Neuronal stem cell (in vitro differentiated cells): Measurements from ENCODE around the gene COL25A1.
"Not testable (repeated sequence)": the region's sequence is repeated elsewhere in the genome, so short reads cannot be mapped to it uniquely, and the experiment has no call there.

ENCODE experiments used
- DNase-seq: peaks from one replicate; pipeline ENCODE4 v3.0.0-alpha.2; 2013; ENCODE audit warnings: low spot score
- H2AFZ ChIP-seq: one replicate; pipeline ENCODE4 v1.6.1; 2013; ENCODE audit warnings: mild to moderate bottlenecking, low read length, inconsistent platforms
- H2AK5ac ChIP-seq: 2 replicates; pipeline ENCODE4 v1.6.1; 2013; ENCODE audit warnings: low read depth, mild to moderate bottlenecking, inconsistent platforms, low read length, moderate library complexity, mixed read lengths
- H2BK120ac ChIP-seq: 2 replicates; pipeline ENCODE4 v1.6.1; 2013; ENCODE audit warnings: low read depth, mild to moderate bottlenecking, inconsistent platforms, low read length, moderate library complexity, mixed read lengths
- H2BK12ac ChIP-seq: one replicate; pipeline ENCODE4 v1.6.1; 2013; ENCODE audit warnings: low read length, inconsistent platforms
- H2BK15ac ChIP-seq: 2 replicates; pipeline ENCODE4 v1.6.1; 2013; ENCODE audit warnings: mild to moderate bottlenecking, low read length, inconsistent platforms, mixed read lengths
- H2BK5ac ChIP-seq: one replicate; pipeline ENCODE4 v1.6.1; 2013; ENCODE audit warnings: inconsistent platforms, mild to moderate bottlenecking, low read length, moderate library complexity
- H3K14ac ChIP-seq: one replicate; pipeline ENCODE4 v1.6.1; 2013; ENCODE audit warnings: low read length, inconsistent platforms
- H3K18ac ChIP-seq: 2 replicates; pipeline ENCODE4 v1.6.1; 2013; ENCODE audit warnings: low read length, inconsistent platforms
- H3K23ac ChIP-seq: 2 replicates; pipeline ENCODE4 v1.6.1; 2013; ENCODE audit warnings: low read depth, mild to moderate bottlenecking, mixed read lengths, low read length, inconsistent platforms; ENCODE audit not compliant: poor library complexity
- H3K27ac ChIP-seq: replicated peaks from 3 replicates; pipeline ENCODE4 v1.5.1; 2013; ENCODE audit warnings: low read length, inconsistent platforms
- H3K27me3 ChIP-seq, 3 experiments: 2 replicates each; pipeline ENCODE4 v1.6.1; 2013; ENCODE audit warnings: low read length in 3 of 3, mild to moderate bottlenecking in 2 of 3, inconsistent platforms in 1 of 3, low read depth in 1 of 3, mixed read lengths in 1 of 3, moderate library complexity in 1 of 3; ENCODE audit not compliant: control insufficient read depth in 3 of 3, insufficient read depth in 3 of 3
- H3K36me3 ChIP-seq, 2 donors: replicated peaks in 1 of 2; 2 replicates each; pipeline ENCODE4 v1.6.1; 2013; ENCODE audit warnings: low read length in 2 of 2; ENCODE audit not compliant: control insufficient read depth in 2 of 2, insufficient read depth in 2 of 2
- H3K4ac ChIP-seq: 2 replicates; pipeline ENCODE4 v1.6.1; 2013; ENCODE audit warnings: inconsistent platforms, mild to moderate bottlenecking, low read length, moderate library complexity
- H3K4me1 ChIP-seq, 2 donors: 1 replicate in 1 of 2; 2 replicates in 1 of 2; pipeline ENCODE4 v1.6.1; 2013; ENCODE audit warnings: low read length in 2 of 2, low read depth in 1 of 2; ENCODE audit not compliant: control insufficient read depth in 2 of 2, insufficient read depth in 1 of 2
- H3K4me2 ChIP-seq: one replicate; pipeline ENCODE4 v1.6.1; 2013; ENCODE audit warnings: mild to moderate bottlenecking, low read length, inconsistent platforms; ENCODE audit not compliant: insufficient read depth, poor library complexity, severe bottlenecking
- H3K4me3 ChIP-seq, 2 donors: 2 replicates each; pipeline ENCODE4 v1.5.1; 2013; ENCODE audit warnings: low read length in 2 of 2, mild to moderate bottlenecking in 2 of 2, inconsistent platforms in 1 of 2, moderate library complexity in 1 of 2
- H3K79me1 ChIP-seq: one replicate; pipeline ENCODE4 v1.6.1; 2013; ENCODE audit warnings: low read depth, mild to moderate bottlenecking, inconsistent platforms, low read length, moderate library complexity
- H3K9ac ChIP-seq: one replicate; pipeline ENCODE4 v1.6.1; 2013; ENCODE audit warnings: mild to moderate bottlenecking, low read depth, low read length, inconsistent platforms; ENCODE audit not compliant: poor library complexity
- H3K9me3 ChIP-seq, 2 donors: replicated peaks in 1 of 2; 2 replicates each; pipeline versions ENCODE3 to v1.6.1; 2013; ENCODE audit warnings: low read length in 2 of 2, mild to moderate bottlenecking in 2 of 2, inconsistent platforms in 1 of 2, low read depth in 1 of 2, mixed read lengths in 1 of 2, moderate library complexity in 1 of 2; ENCODE audit not compliant: control insufficient read depth in 2 of 2, insufficient read depth in 1 of 2
- H4K8ac ChIP-seq: one replicate; pipeline ENCODE4 v1.6.1; 2013; ENCODE audit warnings: low read depth, mild to moderate bottlenecking, inconsistent platforms, low read length, moderate library complexity
- H4K91ac ChIP-seq: one replicate; pipeline ENCODE4 v1.6.1; 2013; ENCODE audit warnings: low read length, low read depth, mild to moderate bottlenecking, inconsistent platforms; ENCODE audit not compliant: poor library complexity
- WGBS, 2 donors: extraction: QIAGEN DNeasy Blood & Tissue Kit; methylation state at CpG; one replicate each; pipeline ENCODE4 v1.1.7; 2013; ENCODE audit warnings: missing lambda C conversion rate in 2 of 2, mixed read lengths in 1 of 2; ENCODE audit not compliant: insufficient read length in 2 of 2, insufficient replicate concordance in 1 of 2; ENCODE audit errors: extremely low coverage in 2 of 2; 5-methylcytosine and 5-hydroxymethylcytosine counted together

The COL25A1 gene

DNA sequence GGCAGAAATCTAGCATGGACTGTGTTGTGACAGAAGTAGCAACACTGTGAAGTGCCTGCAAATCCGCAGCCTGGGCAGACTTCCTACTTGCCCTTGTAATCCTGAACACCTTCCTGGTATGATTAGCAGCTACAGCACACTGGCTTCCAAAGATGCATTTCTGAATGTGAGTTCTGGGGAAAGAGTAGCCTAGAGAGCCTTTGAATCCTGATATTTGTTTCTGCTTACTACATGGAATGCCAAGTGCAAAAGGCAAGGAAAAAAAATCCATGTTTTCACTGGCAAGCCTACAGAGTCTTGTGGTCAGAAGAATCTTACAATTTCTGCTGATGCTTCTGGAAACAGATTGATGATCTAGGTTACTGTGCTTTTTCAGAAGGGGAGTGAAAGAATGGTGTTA is 223.7 kb downstream of the COL25A1 start:
- Histone ChIP-seq H2BK12ac (no peak overlapping the region), H3K4me1 (no peaks in the 10 kb centered on the region), H3K79me1 (no peaks in the 10 kb centered on the region), H3K14ac (no peak overlapping the region), H2BK15ac (no peak overlapping the region), H3K9me3 (no peaks in the 10 kb centered on the region), H2BK5ac (no peak overlapping the region), H3K23ac (no peak overlapping the region), H2AK5ac (no peak overlapping the region), H3K4ac (no peak overlapping the region), H4K91ac (no peak overlapping the region), H3K36me3 (peaks cover 0 to 2% of the 10 kb centered on the region in 2 donors), H2BK120ac (no peak overlapping the region), H3K18ac (no peak overlapping the region), H3K4me3 (no peak overlapping the region), H3K4me2 (no peak overlapping the region), H2AFZ (no peak overlapping the region), H3K27ac (no peak overlapping the region), H4K8ac (no peak overlapping the region), H3K27me3 (peaks cover 0 to 5% (median 0%) of the 10 kb centered on the region in 3 experiments), H3K9ac (no peak overlapping the region)
- no CpG with 5 or more reads among the region's 1 CpG for WGBS, 2 donors
- DNase-seq = no peak

DNA sequence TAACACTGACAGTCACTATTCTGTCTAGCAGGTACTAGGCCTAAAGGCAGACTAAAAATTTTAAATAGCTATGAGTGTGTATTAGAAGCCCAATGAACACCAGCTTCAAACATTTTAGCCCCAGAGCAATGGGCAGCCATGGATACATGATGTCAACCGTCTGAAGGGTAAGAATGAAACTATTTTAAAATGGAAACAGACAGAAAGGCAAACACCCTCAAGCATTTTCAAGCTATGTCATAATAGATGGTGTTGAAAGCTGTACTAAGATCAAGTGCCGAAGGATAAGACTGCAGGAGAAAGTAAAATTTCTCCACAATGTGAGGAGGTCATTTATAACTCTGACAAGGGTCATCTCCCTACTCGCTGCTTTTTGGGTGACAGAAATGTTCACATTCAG is 225.0 kb downstream of the COL25A1 start:
- no peak overlapping the region for H3K4me2 ChIP-seq
- H2BK15ac ChIP-seq = no peak overlapping the region
- no peaks in the 10 kb centered on the region for H3K79me1 ChIP-seq
- H2BK120ac ChIP-seq = no peak overlapping the region
- H3K4me3 ChIP-seq = no peak overlapping the region
- H2AK5ac ChIP-seq = no peak overlapping the region
- H3K4ac ChIP-seq = no peak overlapping the region
- no peak overlapping the region for H3K27ac ChIP-seq
- no CpG with 5 or more reads among the region's 3 CpGs for WGBS, 2 donors
- no peak overlapping the region for H4K91ac ChIP-seq
- no peak overlapping the region for H2AFZ ChIP-seq
- no peak for DNase-seq
- peaks cover 0 to 2% of the 10 kb centered on the region in 2 donors for H3K36me3 ChIP-seq
- H3K14ac ChIP-seq = no peak overlapping the region
- no peak overlapping the region for H3K9ac ChIP-seq
- no peaks in the 10 kb centered on the region for H3K9me3 ChIP-seq
- H3K18ac ChIP-seq = no peak overlapping the region
- H2BK5ac ChIP-seq = no peak overlapping the region
- H3K4me1 ChIP-seq = no peaks in the 10 kb centered on the region
- peaks cover 0 to 5% (median 0%) of the 10 kb centered on the region in 3 experiments for H3K27me3 ChIP-seq
- H3K23ac ChIP-seq = no peak overlapping the region
- H2BK12ac ChIP-seq = no peak overlapping the region
- H4K8ac ChIP-seq = no peak overlapping the region

DNA sequence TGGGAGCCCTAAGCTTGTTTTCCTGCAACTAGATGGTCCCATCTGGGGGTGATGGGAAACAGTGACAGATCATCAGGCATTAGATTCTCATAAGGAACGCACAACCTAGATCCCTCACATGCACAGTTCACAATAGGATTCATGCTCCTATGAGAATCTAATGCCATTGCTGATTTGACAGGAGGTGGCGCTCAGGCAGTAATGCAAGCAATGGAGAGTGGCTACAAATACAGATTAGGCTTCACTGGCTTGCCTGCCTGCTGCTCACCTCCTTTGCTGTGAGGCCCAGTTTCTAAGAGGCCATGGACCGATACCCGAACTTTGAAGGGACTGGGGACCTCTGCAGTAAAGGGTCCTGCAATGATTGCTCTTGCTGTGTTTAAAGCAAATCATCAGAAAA is 225.7 kb downstream of the COL25A1 start:
- not testable (repeated sequence) for H2BK12ac ChIP-seq, H3K4ac ChIP-seq, H3K4me2 ChIP-seq, H3K23ac ChIP-seq, H3K79me1 ChIP-seq, H4K8ac ChIP-seq, H3K27ac ChIP-seq, H4K91ac ChIP-seq, H3K27me3 ChIP-seq, H3K4me3 ChIP-seq, H2AFZ ChIP-seq, H3K9me3 ChIP-seq, H3K18ac ChIP-seq, H3K14ac ChIP-seq, H3K4me1 ChIP-seq, H2BK5ac ChIP-seq, H3K9ac ChIP-seq, H2BK15ac ChIP-seq, DNase-seq, H3K36me3 ChIP-seq, H2AK5ac ChIP-seq, H2BK120ac ChIP-seq
- no CpG with 5 or more reads among the region's 4 CpGs for WGBS, 2 donors

DNA sequence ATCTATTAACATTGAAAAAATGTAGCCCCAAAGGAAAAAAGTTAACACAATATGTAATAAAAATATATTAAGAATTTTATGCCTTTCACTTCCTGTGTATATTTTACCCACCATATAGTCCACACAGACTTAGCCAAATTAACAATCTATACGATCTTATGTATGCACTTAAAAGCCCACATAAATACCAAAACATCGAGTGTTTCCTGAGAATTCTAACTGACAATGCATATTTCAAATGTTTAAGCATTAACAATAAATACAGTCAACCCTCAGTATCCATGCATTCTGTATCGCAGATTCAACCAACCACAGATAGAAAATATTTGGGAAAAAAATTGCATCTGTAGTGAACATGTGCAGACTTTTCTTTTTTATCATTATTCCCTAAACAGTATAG is 226.8 kb downstream of the COL25A1 start:
- Histone ChIP-seq H2BK5ac (no peak overlapping the region), H2BK12ac (no peak overlapping the region), H3K27ac (no peak overlapping the region), H3K36me3 (peaks cover 0 to 2% of the 10 kb centered on the region in 2 donors), H3K4ac (no peak overlapping the region), H3K27me3 (peaks cover 0 to 5% (median 0%) of the 10 kb centered on the region in 3 experiments), H3K79me1 (no peaks in the 10 kb centered on the region), H2AFZ (no peak overlapping the region), H3K4me2 (no peak overlapping the region), H2AK5ac (no peak overlapping the region), H4K8ac (no peak overlapping the region), H4K91ac (no peak overlapping the region), H3K18ac (no peak overlapping the region), H2BK120ac (no peak overlapping the region), H2BK15ac (no peak overlapping the region), H3K4me1 (no peaks in the 10 kb centered on the region), H3K4me3 (no peak overlapping the region), H3K23ac (no peak overlapping the region), H3K9me3 (no peaks in the 10 kb centered on the region), H3K14ac (no peak overlapping the region), H3K9ac (no peak overlapping the region)
- WGBS, 2 donors = no CpG with 5 or more reads among the region's 3 CpGs
- no peak for DNase-seq
